Muscle of back (tissue), 11 donors: Measurements from ENCODE around the gene TTC38. TPM values are rescaled to one million over a fixed set of nuclear protein-coding genes. Genes with fewer than 3 reads are reported as not detected.
A peak's percentile ranks its signal among the peaks of the same experiment; 100 is the strongest.
"Not testable (repeated sequence)": the region's sequence is repeated elsewhere in the genome, so short reads cannot be mapped to it uniquely, and the experiment has no call there.

ENCODE experiments used
- DNase-seq, 3 donors: peaks; one replicate each; pipeline versions ENCODE4 v3.0.0 to v3.0.0-alpha.2; 2013
- polyA plus RNA-seq, 10 donors: library from polyadenylated mRNA; unstranded; fragments of 120-200 nt; gene quantifications; one replicate each; pipeline ENCODE4 v1.2.1, GENCODE V29; 2013; ENCODE audit not compliant: insufficient read length in 10 of 10

TTC38 gene
- polyA plus RNA-seq, 10 donors, result 14.5 to 22.8 (median 18.1) TPM

DNA sequence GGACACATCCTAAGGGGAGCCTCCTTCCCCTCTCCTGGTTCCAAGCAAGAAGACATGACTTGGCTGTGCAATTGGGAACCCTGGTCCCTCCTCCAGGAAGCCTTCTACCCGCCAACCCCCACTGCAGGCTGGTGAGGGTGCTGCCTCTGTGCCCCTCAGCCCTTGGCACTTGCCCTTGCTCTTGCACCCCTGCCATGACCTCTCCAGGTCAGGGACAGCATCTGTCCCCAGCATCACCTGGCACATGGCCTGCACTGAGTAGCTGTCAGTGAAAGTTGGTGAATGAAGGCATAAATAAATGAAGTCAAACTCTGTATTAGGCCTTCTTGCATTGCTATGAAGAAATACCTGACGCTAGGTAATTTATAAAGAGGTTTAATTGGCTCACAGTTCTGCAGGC is 27.0 kb downstream of the TTC38 start:
- no peak for DNase-seq

- no peak for DNase-seq
These were observed 27.6 kb downstream of the TTC38 start for GRCh38 chr22:46295277-46295971.

GRCh38 chr22:46296257-46297150 is 28.7 kb downstream of the TTC38 start, which contains the start of gene GTSE1:
Gene GTSE1, plus strand, starts transcription at chr22:46296870. Its CDS starts 531 bp downstream, at chr22:46297401.
- DNase-seq, result peak; percentile 98 to 99 (median 99)

DNA sequence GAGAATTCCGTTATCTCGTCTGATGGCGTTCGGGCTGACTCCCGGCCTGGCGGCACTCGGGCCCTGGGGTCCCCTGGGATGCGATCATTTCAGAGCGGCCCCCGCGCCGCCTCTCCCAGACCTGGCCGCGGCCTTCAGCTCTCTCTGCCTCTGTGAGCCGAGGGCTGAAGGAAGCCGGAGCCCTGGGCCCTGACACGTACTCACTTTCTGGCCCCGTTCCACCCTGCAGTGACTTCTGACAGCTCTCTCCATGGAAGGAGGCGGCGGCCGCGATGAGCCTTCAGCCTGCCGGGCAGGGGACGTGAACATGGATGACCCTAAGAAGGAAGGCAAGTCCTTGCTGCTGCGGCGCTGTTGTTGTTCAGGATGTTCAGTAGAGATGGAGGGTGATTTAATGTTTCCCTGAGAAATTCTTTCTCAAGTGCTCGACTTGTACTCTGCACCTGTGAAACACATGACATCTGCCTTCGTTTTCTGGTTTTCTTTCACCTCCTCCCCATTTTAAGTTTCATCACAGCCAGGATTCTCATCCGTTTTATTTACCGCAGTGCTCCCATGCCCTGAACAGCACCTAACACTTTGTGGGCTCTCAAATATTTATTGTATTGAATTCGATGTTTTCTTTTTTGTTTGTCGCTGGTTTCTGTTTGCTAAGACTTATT is 29.5 kb downstream of the TTC38 start:
- DNase-seq, result peak in 2 of 3 donors; percentile 27 to 63

- no peak for DNase-seq
These were observed 31.3 kb downstream of the TTC38 start for GRCh38 chr22:46299101-46299500.

- no peak for DNase-seq
These were observed 32.7 kb downstream of the TTC38 start for GRCh38 chr22:46300491-46300890.

GRCh38 chr22:46303347-46303965 is 35.6 kb downstream of the TTC38 start:
- no peak for DNase-seq

DNA sequence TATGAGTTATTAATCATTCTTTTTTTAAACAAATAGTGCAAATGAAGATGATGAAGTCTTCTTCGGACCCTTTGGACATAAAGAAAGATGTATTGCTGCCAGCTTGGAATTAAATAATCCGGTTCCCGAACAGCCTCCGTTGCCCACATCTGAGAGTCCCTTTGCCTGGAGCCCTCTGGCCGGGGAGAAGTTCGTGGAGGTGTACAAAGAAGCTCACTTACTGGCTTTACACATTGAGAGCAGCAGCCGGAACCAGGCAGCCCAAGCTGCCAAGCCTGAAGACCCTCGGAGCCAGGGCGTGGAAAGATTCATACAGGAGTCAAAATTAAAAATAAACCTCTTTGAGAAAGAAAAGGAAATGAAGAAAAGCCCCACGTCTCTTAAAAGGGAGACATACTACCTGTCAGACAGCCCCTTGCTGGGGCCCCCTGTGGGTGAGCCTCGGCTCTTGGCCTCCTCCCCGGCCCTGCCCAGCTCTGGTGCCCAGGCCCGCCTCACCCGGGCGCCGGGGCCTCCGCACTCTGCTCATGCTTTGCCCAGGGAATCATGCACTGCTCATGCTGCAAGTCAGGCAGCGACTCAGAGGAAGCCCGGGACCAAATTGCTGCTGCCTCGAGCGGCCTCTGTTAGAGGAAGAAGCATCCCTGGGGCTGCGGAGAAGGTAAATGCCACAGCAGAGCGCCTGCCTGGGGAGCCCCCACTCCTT is 40.6 kb downstream of the TTC38 start:
- no peak for DNase-seq

GRCh38 chr22:46309526-46310085 is 41.8 kb downstream of the TTC38 start:
- DNase-seq, result no peak

- DNase-seq, result no peak
These were observed 44.2 kb downstream of the TTC38 start for GRCh38 chr22:46312056-46312455.

GRCh38 chr22:46312848-46313247 is 45.0 kb downstream of the TTC38 start:
- not testable (repeated sequence) for DNase-seq

DNA sequence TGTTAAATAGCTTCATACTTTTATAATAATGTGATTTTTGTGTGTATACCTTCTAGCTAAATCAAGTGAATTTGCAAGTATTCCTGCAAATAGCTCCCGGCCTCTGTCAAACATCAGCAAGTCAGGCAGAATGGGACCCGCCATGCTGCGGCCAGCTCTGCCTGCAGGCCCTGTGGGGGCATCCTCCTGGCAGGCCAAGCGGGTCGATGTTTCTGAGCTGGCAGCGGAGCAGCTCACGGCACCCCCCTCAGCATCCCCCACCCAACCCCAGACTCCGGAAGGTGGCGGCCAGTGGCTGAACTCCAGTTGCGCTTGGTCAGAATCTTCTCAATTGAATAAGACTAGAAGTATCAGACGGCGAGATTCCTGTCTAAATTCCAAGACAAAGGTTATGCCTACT is 48.2 kb downstream of the TTC38 start:
- no peak for DNase-seq

DNA sequence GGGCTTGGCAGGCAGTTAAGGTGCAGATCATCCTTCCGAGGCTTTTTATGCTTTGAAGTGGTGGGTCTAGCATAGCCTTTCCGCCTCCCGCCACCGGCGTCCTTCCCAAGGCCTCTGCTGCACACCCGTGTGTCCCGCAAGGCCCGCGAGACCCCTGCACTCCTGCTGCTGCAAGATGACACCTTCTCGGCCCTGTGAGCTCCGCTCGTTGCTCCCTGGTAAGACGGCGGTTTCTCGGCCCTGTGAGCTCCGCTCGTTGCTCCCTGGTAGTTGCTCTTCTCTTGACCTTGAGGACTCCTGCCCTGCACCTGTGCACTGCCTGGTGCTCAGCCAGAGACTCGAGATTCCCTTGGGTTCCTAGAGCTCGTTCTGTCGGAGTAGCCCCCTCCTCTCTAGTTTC is 49.8 kb downstream of the TTC38 start:
- DNase-seq, result no peak

DNA sequence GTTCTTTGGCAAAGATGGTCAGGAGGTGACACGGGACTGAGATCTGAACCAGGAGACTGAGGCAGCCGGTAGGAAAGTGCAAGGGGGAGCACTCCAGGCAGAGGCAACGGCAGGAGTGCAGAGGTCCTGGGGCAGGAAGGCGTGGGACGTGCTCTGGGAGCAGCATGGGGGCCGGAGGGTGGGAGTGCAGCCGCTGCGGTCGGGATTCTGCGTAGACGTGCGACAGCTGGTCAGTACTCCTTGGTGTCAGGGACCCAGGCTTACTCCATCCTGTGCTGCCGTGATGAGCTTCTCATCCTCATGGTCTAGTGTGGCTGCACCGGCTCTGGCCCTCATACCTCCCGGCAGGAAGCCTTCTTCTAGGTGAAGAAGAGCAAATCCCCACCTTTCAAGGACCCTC is 50.8 kb downstream of the TTC38 start:
- DNase-seq, result no peak

DNA sequence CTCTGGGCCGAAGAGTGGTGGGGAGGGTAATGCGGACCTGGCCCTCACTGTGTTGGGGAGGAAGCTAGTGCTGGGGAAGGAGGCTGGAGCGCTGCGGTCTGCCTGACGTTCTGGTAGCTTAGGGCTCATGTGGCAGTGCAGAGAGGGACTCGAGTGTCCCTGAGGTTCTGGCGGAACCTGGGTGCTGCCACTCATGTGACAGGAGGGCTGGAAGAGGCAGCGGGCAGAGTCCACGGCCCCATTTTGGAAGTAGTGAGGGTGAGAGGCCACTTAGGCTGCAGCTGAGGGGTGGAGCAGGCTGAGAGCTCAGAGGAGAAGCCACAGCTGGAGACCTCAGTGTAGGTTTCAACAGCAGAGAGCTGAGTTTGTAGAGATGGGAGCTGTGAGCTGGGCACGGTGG is 51.5 kb downstream of the TTC38 start:
- DNase-seq, result no peak

DNA sequence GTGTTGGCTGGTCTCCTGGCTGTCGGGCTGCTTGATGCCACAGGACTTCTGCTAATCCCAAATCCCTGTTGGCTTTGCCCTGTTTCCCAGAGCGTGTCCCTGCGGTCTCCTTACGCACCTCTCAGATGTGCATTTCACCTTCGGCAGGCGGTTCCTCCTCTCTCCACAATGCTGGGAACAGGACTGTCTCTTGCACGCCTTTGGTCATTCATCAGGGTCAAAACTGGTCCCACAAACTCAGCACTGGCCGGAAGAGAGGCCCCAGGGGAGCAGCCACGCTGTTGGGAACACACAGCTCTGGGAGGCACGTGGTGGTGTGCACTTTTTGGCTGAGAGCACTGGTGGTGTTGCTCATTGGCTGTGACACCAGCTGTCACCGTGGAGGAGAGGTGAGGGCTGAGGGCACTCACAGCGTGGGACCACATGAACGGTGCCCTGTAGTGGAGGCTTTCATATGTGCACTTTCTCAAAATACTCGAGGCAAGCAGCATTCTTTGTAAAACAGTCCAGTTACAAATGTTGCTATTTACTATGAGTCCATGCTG is 52.4 kb downstream of the TTC38 start:
- DNase-seq, result no peak

DNA sequence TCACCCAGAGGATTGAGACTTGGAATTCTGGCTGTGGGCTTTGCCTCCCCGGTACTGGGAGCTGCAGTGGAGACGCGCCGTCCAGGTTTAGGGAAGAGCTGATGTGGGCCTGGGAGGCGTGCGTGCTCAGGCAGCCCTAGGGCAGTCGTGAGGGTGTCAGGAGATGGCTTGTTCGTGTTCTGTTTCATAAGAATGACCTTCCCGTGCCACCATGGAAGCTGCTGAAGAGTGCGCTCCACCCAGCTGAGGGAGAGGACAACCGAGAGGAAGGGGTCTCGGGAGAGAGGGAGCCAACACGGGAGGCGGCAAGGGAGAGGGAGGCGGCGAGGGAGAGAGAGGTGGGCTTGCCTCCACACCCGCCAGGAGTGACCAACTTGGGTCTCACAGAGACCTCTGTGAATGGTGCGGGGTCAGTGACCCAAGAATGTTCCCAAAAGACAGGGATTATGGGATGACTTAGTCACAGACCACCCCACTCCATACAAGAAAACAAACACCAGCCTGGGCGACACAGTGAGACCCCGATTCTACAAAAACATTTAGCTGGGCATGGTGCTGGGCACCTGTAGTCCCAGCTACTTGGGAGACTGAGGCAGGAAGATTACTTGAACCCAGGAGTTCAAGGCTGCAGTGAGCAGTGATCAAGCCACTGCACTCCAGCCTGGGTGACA is 53.0 kb downstream of the TTC38 start:
- no peak for DNase-seq

- DNase-seq, result no peak
These were observed 54.9 kb downstream of the TTC38 start for GRCh38 chr22:46322711-46323110.

DNA sequence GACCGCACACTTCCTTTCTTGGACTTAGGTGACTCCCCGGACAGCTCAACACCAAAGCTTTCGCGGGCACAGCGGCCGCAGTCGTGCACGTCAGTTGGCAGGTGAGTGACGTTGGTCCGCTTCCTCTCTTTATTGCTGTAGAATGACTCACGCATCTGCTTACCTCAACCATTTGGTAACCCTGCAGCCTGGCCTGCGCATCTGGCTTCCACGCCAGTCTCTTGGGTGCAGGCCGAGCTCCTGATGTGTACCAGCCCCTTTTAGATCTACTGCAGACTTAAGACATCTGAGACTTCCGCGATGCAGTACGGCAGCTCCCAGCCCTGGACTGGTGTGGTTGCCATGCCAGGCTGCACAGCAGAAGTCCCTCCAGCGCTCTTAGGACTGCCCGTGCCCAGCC is 55.4 kb downstream of the TTC38 start:
- DNase-seq, result no peak

DNA sequence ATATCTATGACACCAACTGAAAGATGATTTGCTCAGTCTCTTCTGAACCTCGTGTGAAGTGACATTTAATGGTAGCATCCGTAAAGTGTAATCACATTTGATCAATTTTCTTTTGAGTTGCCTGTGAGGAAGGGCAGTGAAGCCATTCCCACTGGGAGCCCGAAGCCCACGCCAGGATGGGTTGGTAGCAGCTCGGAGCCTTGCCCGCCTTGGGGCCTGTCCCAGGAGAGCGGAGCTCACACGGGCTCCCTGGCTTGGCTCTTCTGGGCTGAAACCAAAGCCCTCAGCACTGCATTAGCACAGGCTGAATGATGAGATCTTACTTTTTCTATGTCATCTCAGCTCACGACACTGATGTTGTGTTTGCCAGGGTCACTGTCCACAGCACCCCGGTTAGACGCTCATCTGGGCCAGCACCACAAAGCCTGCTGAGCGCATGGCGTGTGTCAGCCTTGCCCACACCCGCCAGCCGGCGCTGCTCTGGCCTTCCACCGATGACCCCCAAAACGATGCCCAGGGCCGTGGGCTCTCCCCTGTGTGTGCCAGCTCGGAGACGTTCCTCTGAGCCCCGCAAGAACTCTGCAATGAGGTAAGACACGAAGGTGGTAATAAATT is 58.4 kb downstream of the TTC38 start:
- no peak for DNase-seq
